MCF 10A (cell line): ENCODE measurements around the gene RASA2. TPM values are rescaled to one million over a fixed set of nuclear protein-coding genes. Genes with fewer than 3 reads are reported as not detected.

Source experiments
- BruUV-seq: library from RNA; stranded (reverse); fragments of 400-500 nt; replicated peaks from 2 replicates; lab custom pipeline; 2021; lab: Mats Ljungman, UMichigan
- CTCF ChIA-PET: fragments of 300-600 bp; sonication (Branson Sonifier 250); formaldehyde crosslinking; extraction: SDS; loops from one replicate; lab custom pipeline; 2021; ENCODE audit warnings: antibody characterized with exemption, inconsistent platforms; lab: Yijun Ruan, JAX
- POLR2A ChIA-PET: fragments of 300-600, 350-650 bp; sonication (Branson Sonifier 250); formaldehyde crosslinking; extraction: SDS; loops from one replicate; lab custom pipeline; 2020; ENCODE audit warnings: antibody characterized with exemption, inconsistent platforms; lab: Yijun Ruan, JAX
- DNase-seq: peaks from one replicate; pipeline ENCODE4 v3.0.0-alpha.2; 2018; ENCODE audit not compliant: unreplicated experiment
- H3K27ac Mint-ChIP-seq: one replicate; pipeline ENCODE4 v1.8.0; 2022; ENCODE audit warnings: mild to moderate bottlenecking, low read depth, mixed read lengths; ENCODE audit not compliant: unreplicated experiment
- H3K27me3 Mint-ChIP-seq: one replicate; pipeline ENCODE4 v1.8.0; 2022; ENCODE audit warnings: mixed read lengths; ENCODE audit not compliant: insufficient read depth, unreplicated experiment
- H3K36me3 Mint-ChIP-seq: one replicate; pipeline ENCODE4 v1.8.0; 2022; ENCODE audit warnings: mild to moderate bottlenecking, moderate library complexity, mixed read lengths; ENCODE audit not compliant: insufficient read depth, unreplicated experiment
- H3K4me1 Mint-ChIP-seq: one replicate; pipeline ENCODE4 v1.8.0; 2022; ENCODE audit warnings: mixed read lengths; ENCODE audit not compliant: insufficient read depth, unreplicated experiment
- H3K4me3 Mint-ChIP-seq: one replicate; pipeline ENCODE4 v1.8.0; 2022; ENCODE audit warnings: mild to moderate bottlenecking, moderate library complexity, mixed read lengths; ENCODE audit not compliant: unreplicated experiment
- H3K9me3 Mint-ChIP-seq: one replicate; pipeline ENCODE4 v1.8.0; 2022; ENCODE audit warnings: mixed read lengths; ENCODE audit not compliant: unreplicated experiment
- intact Hi-C: fragments of 100-400 bp; cut with micrococcal nuclease; formaldehyde crosslinking; loops from 2 replicates; pipeline ENCODE4 v1.14.1; 2022
- total RNA-seq: library from RNA; stranded (reverse); gene quantifications from 2 replicates; pipeline ENCODE4 v1.2.3, GENCODE V29; 2022
- TF ChIP-seq, protein P1 (sequence below): fragments of 200-600 bp; IDR thresholded peaks from one replicate; pipeline ENCODE4 v1.8.0; 2022; ENCODE audit warnings: antibody characterized with exemption, mild to moderate bottlenecking; ENCODE audit not compliant: unreplicated experiment

RASA2 gene
- total RNA-seq, 1 experiment from 2014 or later, result 19.5 TPM

DNA sequence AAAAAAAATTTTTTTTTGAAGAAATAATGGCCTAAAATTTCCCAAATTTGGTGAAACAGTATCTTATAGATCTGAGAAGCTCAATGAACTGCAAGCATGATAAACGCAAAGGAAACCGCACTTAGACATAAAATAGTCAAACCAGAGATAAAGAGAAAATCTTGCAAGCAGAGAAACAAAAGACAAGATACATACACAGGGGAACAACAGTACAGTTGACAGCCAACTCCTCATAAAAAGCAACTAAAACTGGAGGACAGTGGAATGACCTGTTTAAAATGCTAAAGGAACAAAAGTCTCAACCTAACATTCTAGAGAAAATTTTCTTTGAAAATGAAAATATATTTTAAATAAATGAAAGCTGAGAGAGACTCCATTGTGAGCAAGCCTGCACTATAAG, 107.5 kb downstream of the RASA2 start:
- intact Hi-C loops, result no loop called here
- BruUV-seq, result no TSS peak

DNA sequence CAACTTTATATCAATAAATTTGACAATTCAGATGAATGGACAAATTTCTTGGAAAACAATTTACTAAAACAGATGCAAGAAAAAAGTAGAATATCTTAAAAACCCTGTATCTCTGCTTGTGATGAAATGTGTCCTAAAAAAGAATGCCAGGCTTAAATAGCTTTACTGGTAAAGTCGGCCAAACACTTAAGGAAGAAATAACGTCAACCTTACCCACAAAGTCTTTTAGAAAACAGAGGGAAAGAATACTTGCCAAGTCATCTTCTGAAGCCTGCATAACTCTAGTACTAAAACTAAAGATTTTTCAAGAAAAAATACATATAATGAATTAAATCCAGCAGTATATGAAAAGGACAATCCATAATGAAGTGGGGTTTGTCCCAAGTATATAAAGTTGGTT, 111.1 kb downstream of the RASA2 start:
- intact Hi-C loops, result no loop called here
- H3K27me3 Mint-ChIP-seq, result no peaks in the 10 kb centered on the region
- no peaks in the 10 kb centered on the region for H3K4me1 Mint-ChIP-seq
- H3K27ac Mint-ChIP-seq, result no peak overlapping the region
- peaks cover 48% of the 10 kb centered on the region for H3K36me3 Mint-ChIP-seq
- no TSS peak for BruUV-seq
- TF ChIP-seq, protein P1, sequence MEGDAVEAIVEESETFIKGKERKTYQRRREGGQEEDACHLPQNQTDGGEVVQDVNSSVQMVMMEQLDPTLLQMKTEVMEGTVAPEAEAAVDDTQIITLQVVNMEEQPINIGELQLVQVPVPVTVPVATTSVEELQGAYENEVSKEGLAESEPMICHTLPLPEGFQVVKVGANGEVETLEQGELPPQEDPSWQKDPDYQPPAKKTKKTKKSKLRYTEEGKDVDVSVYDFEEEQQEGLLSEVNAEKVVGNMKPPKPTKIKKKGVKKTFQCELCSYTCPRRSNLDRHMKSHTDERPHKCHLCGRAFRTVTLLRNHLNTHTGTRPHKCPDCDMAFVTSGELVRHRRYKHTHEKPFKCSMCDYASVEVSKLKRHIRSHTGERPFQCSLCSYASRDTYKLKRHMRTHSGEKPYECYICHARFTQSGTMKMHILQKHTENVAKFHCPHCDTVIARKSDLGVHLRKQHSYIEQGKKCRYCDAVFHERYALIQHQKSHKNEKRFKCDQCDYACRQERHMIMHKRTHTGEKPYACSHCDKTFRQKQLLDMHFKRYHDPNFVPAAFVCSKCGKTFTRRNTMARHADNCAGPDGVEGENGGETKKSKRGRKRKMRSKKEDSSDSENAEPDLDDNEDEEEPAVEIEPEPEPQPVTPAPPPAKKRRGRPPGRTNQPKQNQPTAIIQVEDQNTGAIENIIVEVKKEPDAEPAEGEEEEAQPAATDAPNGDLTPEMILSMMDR, result no peak
- H3K4me3 Mint-ChIP-seq, result no peak overlapping the region
- ChIA-PET POLR2A (interaction anchor here (0.8 kb wide), 1 partner anchor 9 kb away, joined by 3 read pairs; no protein-coding TSS in a partner anchor), CTCF (interaction anchor here (0.9 to 1.0 kb wide), 2 partner anchors 11 to 14 kb away, joined by 3 read pairs; no protein-coding TSS in a partner anchor)
- no peaks in the 10 kb centered on the region for H3K9me3 Mint-ChIP-seq
- DNase-seq, result no peak

More for the DNA sequence above, 107.5 kb downstream of the RASA2 start:
- no peaks in the 10 kb centered on the region for H3K27me3 Mint-ChIP-seq
- no peak overlapping the region for H3K4me3 Mint-ChIP-seq
- no peaks in the 10 kb centered on the region for H3K4me1 Mint-ChIP-seq
- H3K36me3 Mint-ChIP-seq, result peaks cover 45% of the 10 kb centered on the region
- POLR2A ChIA-PET, result interaction anchor here (0.6 kb wide), 1 partner anchor 107 kb away, joined by 3 read pairs; no protein-coding TSS in a partner anchor
- no peak for DNase-seq
- TF ChIP-seq, protein P1, result no peak
- CTCF ChIA-PET, result interaction anchor here (0.7 to 0.8 kb wide), 2 partner anchors 16 to 119 kb away, joined by 3 to 5 read pairs; no protein-coding TSS in a partner anchor
- H3K9me3 Mint-ChIP-seq, result no peaks in the 10 kb centered on the region
- no peak overlapping the region for H3K27ac Mint-ChIP-seq

DNA sequence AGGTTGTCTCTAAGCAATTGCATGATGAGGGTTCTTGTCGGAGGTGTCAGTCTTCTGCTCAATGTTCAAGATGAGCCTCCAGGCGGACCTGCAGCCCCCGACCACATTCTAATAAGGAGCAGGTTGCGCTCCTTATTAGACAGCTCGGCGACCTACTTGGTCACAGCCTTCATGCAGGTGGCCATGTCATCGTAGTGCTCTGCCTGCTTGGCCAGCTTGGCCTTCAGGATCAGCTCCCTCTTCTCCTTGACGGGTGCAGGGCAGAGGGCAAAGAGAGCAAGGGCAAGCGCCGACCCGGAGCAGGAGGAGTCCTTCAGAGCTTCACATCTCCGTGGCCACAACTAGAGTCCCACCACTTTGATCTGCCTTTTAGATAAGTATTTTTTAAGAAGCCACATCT, 113.5 kb downstream of the RASA2 start:
- intact Hi-C loops, result no loop called here
- Mint-ChIP-seq H3K36me3 (peaks cover 28% of the 10 kb centered on the region), H3K4me3 (no peak overlapping the region), H3K4me1 (peaks cover 6% of the 10 kb centered on the region), H3K27me3 (no peaks in the 10 kb centered on the region), H3K27ac (no peak overlapping the region), H3K9me3 (no peaks in the 10 kb centered on the region)
- CTCF ChIA-PET, result interaction anchor here (0.6 to 2.3 kb wide), 3 partner anchors 12 to 141 kb away, joined by 3 to 5 read pairs (median 4); no protein-coding TSS in a partner anchor
- no peak for DNase-seq
- POLR2A ChIA-PET, result interaction anchor here (0.6 kb wide), 1 partner anchor 102 kb away, joined by 3 read pairs; no protein-coding TSS in a partner anchor
- BruUV-seq, result no TSS peak
- TF ChIP-seq, protein P1, result no peak

DNA sequence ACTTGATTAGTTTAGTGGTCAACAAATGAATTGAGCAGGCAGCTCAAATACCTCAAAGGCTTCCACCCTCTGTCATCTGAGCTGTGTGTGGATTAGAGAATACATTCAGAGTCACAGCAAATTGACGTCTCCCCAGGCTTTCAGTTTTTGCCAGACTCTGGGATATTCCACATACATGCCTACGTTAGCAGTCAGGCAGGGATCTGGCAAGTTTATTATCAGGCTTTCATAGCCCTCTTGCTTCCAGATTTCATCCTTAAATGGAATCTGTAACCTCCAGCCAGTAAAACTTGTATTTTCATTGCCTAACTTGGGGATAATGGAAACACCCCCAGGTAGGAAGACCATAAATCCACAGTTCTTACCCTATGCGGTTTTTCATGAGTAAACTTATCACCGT, 115.9 kb downstream of the RASA2 start:
- peaks cover 22% of the 10 kb centered on the region for H3K36me3 Mint-ChIP-seq
- no peaks in the 10 kb centered on the region for H3K27me3 Mint-ChIP-seq
- H3K27ac Mint-ChIP-seq, result no peak overlapping the region
- BruUV-seq, result no TSS peak
- no peak for DNase-seq
- ChIA-PET POLR2A (no interaction called here), CTCF (interaction anchor here (0.6 to 0.7 kb wide), 2 partner anchors 28 to 126 kb away, joined by 3 read pairs; no protein-coding TSS in a partner anchor)
- no peak overlapping the region for H3K4me3 Mint-ChIP-seq
- no peaks in the 10 kb centered on the region for H3K9me3 Mint-ChIP-seq
- intact Hi-C loops, result no loop called here
- H3K4me1 Mint-ChIP-seq, result peaks cover 6% of the 10 kb centered on the region
- TF ChIP-seq, protein P1, result no peak
